Muscle layer of duodenum (tissue), 2 donors: Measurements from ENCODE around the gene RILPL2.
A peak's percentile ranks its signal among the peaks of the same experiment; 100 is the strongest.

Experiments
- H3K27ac ChIP-seq: one replicate; pipeline ENCODE4 v1.7.0; 2013; ENCODE audit warnings: mild to moderate bottlenecking, low read length
- H3K27me3 ChIP-seq: one replicate; pipeline ENCODE4 v1.7.0; 2013; ENCODE audit warnings: low read depth, mild to moderate bottlenecking, control low read depth, low read length
- H3K36me3 ChIP-seq, 2 donors: one replicate each; pipeline ENCODE4 v1.7.0; 2013; ENCODE audit warnings: low read length in 2 of 2, control low read depth in 1 of 2, mild to moderate bottlenecking in 1 of 2; ENCODE audit not compliant: insufficient read depth in 2 of 2, control insufficient read depth in 1 of 2
- H3K4me1 ChIP-seq, 2 donors: one replicate each; pipeline ENCODE4 v1.7.0; 2013; ENCODE audit warnings: low read length in 2 of 2, mild to moderate bottlenecking in 2 of 2, control low read depth in 1 of 2, moderate library complexity in 1 of 2; ENCODE audit not compliant: insufficient read depth in 2 of 2, control insufficient read depth in 1 of 2
- H3K4me3 ChIP-seq, 2 donors: one replicate each; pipeline ENCODE4 v1.7.0; 2013; ENCODE audit warnings: low read length in 2 of 2, low read depth in 1 of 2, mild to moderate bottlenecking in 1 of 2
- H3K9me3 ChIP-seq, 2 donors: one replicate each; pipeline ENCODE4 v1.7.0; 2013; ENCODE audit warnings: low read length in 2 of 2, control low read depth in 1 of 2, mild to moderate bottlenecking in 1 of 2; ENCODE audit not compliant: control insufficient read depth in 1 of 2
- donor health status: healthy.

Gene RILPL2

GRCh38 chr12:123398550-123399254 lies 37.8 kb downstream of the RILPL2 start:
- H3K9me3 ChIP-seq = no peaks in the 10 kb centered on the region
- H3K27ac ChIP-seq = no peak overlapping the region
- H3K4me1 ChIP-seq = peaks cover 3 to 25% of the 10 kb centered on the region in 2 donors
- H3K4me3 ChIP-seq = peak overlapping the region in 1 of 2 donors; percentile 26
- H3K27me3 ChIP-seq = no peaks in the 10 kb centered on the region
- H3K36me3 ChIP-seq = peaks cover 37 to 58% of the 10 kb centered on the region in 2 donors

GRCh38 chr12:123398177-123398549 lies 38.3 kb downstream of the RILPL2 start:
- no peak overlapping the region for H3K27ac ChIP-seq
- peaks cover 3 to 25% of the 10 kb centered on the region in 2 donors for H3K4me1 ChIP-seq
- H3K9me3 ChIP-seq = no peaks in the 10 kb centered on the region
- H3K27me3 ChIP-seq = no peaks in the 10 kb centered on the region
- peaks cover 32 to 56% of the 10 kb centered on the region in 2 donors for H3K36me3 ChIP-seq
- H3K4me3 ChIP-seq = peak overlapping the region in 1 of 2 donors; percentile 26

GRCh38 chr12:123397400-123397799 lies 39.1 kb downstream of the RILPL2 start:
- peaks cover 29 to 54% of the 10 kb centered on the region in 2 donors for H3K36me3 ChIP-seq
- no peaks in the 10 kb centered on the region for H3K9me3 ChIP-seq
- no peak overlapping the region for H3K27ac ChIP-seq
- peaks cover 3 to 30% of the 10 kb centered on the region in 2 donors for H3K4me1 ChIP-seq
- no peak overlapping the region for H3K4me3 ChIP-seq
- H3K27me3 ChIP-seq = no peaks in the 10 kb centered on the region

GRCh38 chr12:123396954-123397353 lies 39.5 kb downstream of the RILPL2 start:
- Histone ChIP-seq H3K36me3 (peaks cover 29 to 58% of the 10 kb centered on the region in 2 donors), H3K27ac (no peak overlapping the region), H3K4me1 (peaks cover 3 to 34% of the 10 kb centered on the region in 2 donors), H3K4me3 (no peak overlapping the region), H3K9me3 (no peaks in the 10 kb centered on the region), H3K27me3 (no peaks in the 10 kb centered on the region)

GRCh38 chr12:123396543-123396942 lies 39.9 kb downstream of the RILPL2 start:
- Histone ChIP-seq H3K36me3 (peaks cover 33 to 62% of the 10 kb centered on the region in 2 donors), H3K4me1 (peaks cover 3 to 38% of the 10 kb centered on the region in 2 donors), H3K9me3 (no peaks in the 10 kb centered on the region), H3K4me3 (no peak overlapping the region), H3K27ac (no peak overlapping the region), H3K27me3 (no peaks in the 10 kb centered on the region)

GRCh38 chr12:123395236-123395635 lies 41.2 kb downstream of the RILPL2 start:
- H3K27me3 ChIP-seq = no peaks in the 10 kb centered on the region
- H3K9me3 ChIP-seq = no peaks in the 10 kb centered on the region
- peaks cover 6 to 51% of the 10 kb centered on the region in 2 donors for H3K4me1 ChIP-seq
- peaks cover 35 to 65% of the 10 kb centered on the region in 2 donors for H3K36me3 ChIP-seq
- H3K27ac ChIP-seq = no peak overlapping the region
- no peak overlapping the region for H3K4me3 ChIP-seq

GRCh38 chr12:123393747-123394146 lies 42.7 kb downstream of the RILPL2 start:
- Histone ChIP-seq H3K4me1 (peaks cover 6 to 49% of the 10 kb centered on the region in 2 donors), H3K4me3 (no peak overlapping the region), H3K36me3 (peaks cover 35 to 58% of the 10 kb centered on the region in 2 donors), H3K27me3 (no peaks in the 10 kb centered on the region), H3K9me3 (no peaks in the 10 kb centered on the region), H3K27ac (no peak overlapping the region)

GRCh38 chr12:123391546-123392343 lies 44.7 kb downstream of the RILPL2 start:
- Histone ChIP-seq H3K36me3 (peaks cover 29 to 44% of the 10 kb centered on the region in 2 donors), H3K4me3 (no peak overlapping the region), H3K27me3 (no peaks in the 10 kb centered on the region), H3K4me1 (peaks cover 13 to 42% of the 10 kb centered on the region in 2 donors), H3K9me3 (no peaks in the 10 kb centered on the region), H3K27ac (peak overlapping the region; percentile 39)

GRCh38 chr12:123390498-123391426 lies 45.7 kb downstream of the RILPL2 start:
- Histone ChIP-seq H3K9me3 (no peaks in the 10 kb centered on the region), H3K36me3 (peaks cover 20 to 34% of the 10 kb centered on the region in 2 donors), H3K27me3 (no peaks in the 10 kb centered on the region), H3K4me3 (peak overlapping the region; percentile 56 to 71), H3K4me1 (peaks cover 13 to 38% of the 10 kb centered on the region in 2 donors), H3K27ac (peak overlapping the region; percentile 14)

- no peaks in the 10 kb centered on the region for H3K9me3 ChIP-seq
These were observed 46.7 kb downstream of the RILPL2 start for GRCh38 chr12:123389560-123390351.

More at GRCh38 chr12:123389560-123390351, 46.7 kb downstream of the RILPL2 start:
- Histone ChIP-seq H3K27ac (peak overlapping the region; percentile 14), H3K4me1 (peaks cover 13 to 43% of the 10 kb centered on the region in 2 donors), H3K36me3 (peaks cover 14 to 28% of the 10 kb centered on the region in 2 donors), H3K27me3 (no peaks in the 10 kb centered on the region), H3K4me3 (peak overlapping the region; percentile 56 to 71)
